HFF-Myc (cell line): ENCODE measurements around the gene ZNF212.
A peak's percentile ranks its signal among the peaks of the same experiment; 100 is the strongest.

Source experiments
- DNase-seq: peaks from one replicate; pipeline ENCODE4 v3.0.0-alpha.2; 2011; ENCODE audit warnings: low read depth; ENCODE audit errors: extremely low read depth
- H3K4me3 ChIP-seq: replicated peaks from 2 replicates; pipeline ENCODE4 v1.5.1; 2011; ENCODE audit warnings: low read depth, mild to moderate bottlenecking, control low read depth, low read length
- CTCF ChIP-seq: IDR thresholded peaks from 2 replicates; pipeline ENCODE4 v1.5.1; 2012; ENCODE audit warnings: mild to moderate bottlenecking, low read depth, low read length, control low read depth; ENCODE audit errors: missing control alignments

The ZNF212 gene

GRCh38 chr7:149253665-149254064, 14.2 kb downstream of the ZNF212 start:
- no peak overlapping the region for H3K4me3 ChIP-seq
- no peak for DNase-seq
- no peak for TF ChIP-seq CTCF

- no peak for TF ChIP-seq CTCF
- DNase-seq: no peak
- no peak overlapping the region for H3K4me3 ChIP-seq
Observed at GRCh38 chr7:149254181-149254858, 14.9 kb downstream of the ZNF212 start.

GRCh38 chr7:149255174-149255573, 15.7 kb downstream of the ZNF212 start:
- no peak for TF ChIP-seq CTCF
- no peak overlapping the region for H3K4me3 ChIP-seq
- no peak for DNase-seq

GRCh38 chr7:149256568-149256967, 17.1 kb downstream of the ZNF212 start:
- DNase-seq: no peak
- no peak for TF ChIP-seq CTCF
- no peak overlapping the region for H3K4me3 ChIP-seq

- no peak for DNase-seq
- H3K4me3 ChIP-seq: no peak overlapping the region
- no peak for TF ChIP-seq CTCF
Observed at GRCh38 chr7:149257146-149257545, 17.7 kb downstream of the ZNF212 start.

- no peak for DNase-seq
- peak overlapping the region; percentile 56 for H3K4me3 ChIP-seq
- TF ChIP-seq CTCF: no peak
Observed at GRCh38 chr7:149261316-149261828, 21.9 kb downstream of the ZNF212 start.
